Adrenal gland (tissue), 5 donors: Measurements from ENCODE around the gene PERM1.

Experiments used
- POLR2A ChIP-seq, 2 donors: fragments of 450-650 bp; IDR thresholded peaks; one replicate each; pipeline ENCODE4 v1.6.1; 2017; ENCODE audit warnings: antibody characterized with exemption in 2 of 2, mild to moderate bottlenecking in 2 of 2, moderate library complexity in 1 of 2
- TF ChIP-seq, protein P1 (sequence below), 6 experiments: fragments of 450-650 bp in 4 of 6; fragments of 200-600 bp in 2 of 6; sonication (generic) in 1 of 6; IDR thresholded peaks; 1 replicate in 5 of 6; 2 replicates in 1 of 6; pipeline versions ENCODE4 v1.5.1 to v1.8.0; 2016 to 2021; ENCODE audit warnings: antibody characterized with exemption in 6 of 6, mild to moderate bottlenecking in 2 of 6, moderate library complexity in 1 of 6
- donor health status: DM: no; HTN: no; CAD: no.

GRCh38 chr1:981491-981954, 370 bp downstream of the PERM1 start:
- TF ChIP-seq, protein P1, sequence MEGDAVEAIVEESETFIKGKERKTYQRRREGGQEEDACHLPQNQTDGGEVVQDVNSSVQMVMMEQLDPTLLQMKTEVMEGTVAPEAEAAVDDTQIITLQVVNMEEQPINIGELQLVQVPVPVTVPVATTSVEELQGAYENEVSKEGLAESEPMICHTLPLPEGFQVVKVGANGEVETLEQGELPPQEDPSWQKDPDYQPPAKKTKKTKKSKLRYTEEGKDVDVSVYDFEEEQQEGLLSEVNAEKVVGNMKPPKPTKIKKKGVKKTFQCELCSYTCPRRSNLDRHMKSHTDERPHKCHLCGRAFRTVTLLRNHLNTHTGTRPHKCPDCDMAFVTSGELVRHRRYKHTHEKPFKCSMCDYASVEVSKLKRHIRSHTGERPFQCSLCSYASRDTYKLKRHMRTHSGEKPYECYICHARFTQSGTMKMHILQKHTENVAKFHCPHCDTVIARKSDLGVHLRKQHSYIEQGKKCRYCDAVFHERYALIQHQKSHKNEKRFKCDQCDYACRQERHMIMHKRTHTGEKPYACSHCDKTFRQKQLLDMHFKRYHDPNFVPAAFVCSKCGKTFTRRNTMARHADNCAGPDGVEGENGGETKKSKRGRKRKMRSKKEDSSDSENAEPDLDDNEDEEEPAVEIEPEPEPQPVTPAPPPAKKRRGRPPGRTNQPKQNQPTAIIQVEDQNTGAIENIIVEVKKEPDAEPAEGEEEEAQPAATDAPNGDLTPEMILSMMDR (IDR thresholded peaks at IDR 0.05) = no peak
- TF ChIP-seq POLR2A (IDR thresholded peaks at IDR 0.05) = no peak
